HepG2 (cell line): ENCODE data around the gene MAP2K1. TPM values are rescaled to one million over a fixed set of nuclear protein-coding genes. Genes with fewer than 3 reads are reported as not detected.
A peak's percentile ranks its signal among the peaks of the same experiment; 100 is the strongest.

Experiments used
- AGO1 ChIP-seq: fragments of 200-400 bp; formaldehyde crosslinking; IDR thresholded peaks from 2 replicates; pipeline ENCODE4 v1.6.1; 2017; ENCODE audit warnings: mild to moderate bottlenecking, low read depth, low read length, moderate library complexity; ENCODE audit not compliant: poor library complexity, severe bottlenecking
- BORCS8-MEF2B ChIP-seq: sonication (generic); formaldehyde crosslinking; IDR thresholded peaks from 2 replicates; pipeline ENCODE4 v1.8.0; 2022; ENCODE audit warnings: mild to moderate bottlenecking, missing genetic modification reagents
- NFKB2 ChIP-seq: sonication (generic); formaldehyde crosslinking; IDR thresholded peaks from 2 replicates; pipeline ENCODE4 v1.4.0; 2020; ENCODE audit warnings: missing genetic modification reagents, borderline replicate concordance
- REL ChIP-seq: sonication (generic); formaldehyde crosslinking; conservative IDR thresholded peaks from 2 replicates; pipeline ENCODE4 v1.8.0; 2022; ENCODE audit warnings: mild to moderate bottlenecking, missing genetic modification reagents, moderate library complexity
- RFX3 ChIP-seq: IDR thresholded peaks from 2 replicates; pipeline ENCODE4 v1.6.1; 2016; ENCODE audit warnings: missing biosample characterization, missing genetic modification reagents
- SATB2 ChIP-seq: sonication (generic); formaldehyde crosslinking; IDR thresholded peaks from 2 replicates; pipeline ENCODE4 v1.5.0; 2020; ENCODE audit warnings: missing genetic modification reagents
- STAT6 ChIP-seq: sonication (generic); formaldehyde crosslinking; IDR thresholded peaks from 2 replicates; pipeline ENCODE4 v1.4.0; 2020; ENCODE audit warnings: missing genetic modification reagents, mild to moderate bottlenecking, borderline replicate concordance
- TBL1XR1 ChIP-seq: fragments of 150-350 bp; IDR thresholded peaks from 2 replicates; pipeline ENCODE4 v1.6.1; 2014; ENCODE audit warnings: borderline replicate concordance, low read length; ENCODE audit not compliant: partially characterized antibody
- TBP ChIP-seq: sonication (generic); formaldehyde crosslinking; IDR thresholded peaks from 2 replicates; pipeline ENCODE4 v1.5.0; 2020; ENCODE audit warnings: missing genetic modification reagents
- ZBTB1 ChIP-seq: sonication (generic); formaldehyde crosslinking; IDR thresholded peaks from 2 replicates; pipeline ENCODE4 v1.4.0; 2020; ENCODE audit warnings: missing genetic modification reagents, borderline replicate concordance
- ZNF142 ChIP-seq: sonication (generic); formaldehyde crosslinking; IDR thresholded peaks from 2 replicates; pipeline ENCODE4 v1.4.0; 2020; ENCODE audit warnings: missing genetic modification reagents
- ZNF790 ChIP-seq: sonication (generic); formaldehyde crosslinking; IDR thresholded peaks from 2 replicates; pipeline ENCODE4 v1.8.0; 2022; ENCODE audit warnings: missing genetic modification reagents, mild to moderate bottlenecking, borderline replicate concordance
- ZSCAN30 ChIP-seq: sonication (generic); formaldehyde crosslinking; IDR thresholded peaks from 2 replicates; pipeline ENCODE4 v1.5.0; 2020; ENCODE audit warnings: mild to moderate bottlenecking, missing genetic modification reagents
- polyA plus RNA-seq, 8 experiments: library from polyadenylated mRNA; depleted of rRNA in 3 of 8; stranded (reverse) in 7 of 8; unstranded in 1 of 8; fragments of >200 nt; fragmentation: Illumina TruSeq in 4 of 8; extraction: Trizol in 4 of 8; gene quantifications; 2 replicates each; pipeline versions ENCODE4 v1.2.1 to v1.2.3, GENCODE V29; 2011 to 2016; ENCODE audit warnings: low read depth in 4 of 8, missing spikeins in 1 of 8, mixed read lengths in 1 of 8; ENCODE audit not compliant: insufficient read depth in 1 of 8
- total RNA-seq, 5 experiments: library from RNA; depleted of rRNA; stranded (reverse); fragments of >200 nt; fragmentation: Illumina TruSeq; extraction: Trizol; gene quantifications; 2 replicates each; pipeline ENCODE4 v1.2.3, GENCODE V29; 2016; ENCODE audit warnings: low read depth in 1 of 5
- TF ChIP-seq, protein P1 (sequence below): fragments of 450-650 bp; IDR thresholded peaks from 2 replicates; pipeline ENCODE4 v1.6.1; 2017; ENCODE audit warnings: mild to moderate bottlenecking
- TF ChIP-seq, protein P2 (sequence below): sonication (generic); formaldehyde crosslinking; IDR thresholded peaks from 2 replicates; pipeline ENCODE4 v1.8.0; 2022; ENCODE audit warnings: missing genetic modification reagents, mild to moderate bottlenecking, inconsistent platforms, borderline replicate concordance

MAP2K1 gene
- total and polyA plus RNA-seq, 2 of the 13 experiments (the other 11 are each of a cell fraction or from before 2014, with no cell fraction given) = 24.1 to 49.2 TPM

DNA sequence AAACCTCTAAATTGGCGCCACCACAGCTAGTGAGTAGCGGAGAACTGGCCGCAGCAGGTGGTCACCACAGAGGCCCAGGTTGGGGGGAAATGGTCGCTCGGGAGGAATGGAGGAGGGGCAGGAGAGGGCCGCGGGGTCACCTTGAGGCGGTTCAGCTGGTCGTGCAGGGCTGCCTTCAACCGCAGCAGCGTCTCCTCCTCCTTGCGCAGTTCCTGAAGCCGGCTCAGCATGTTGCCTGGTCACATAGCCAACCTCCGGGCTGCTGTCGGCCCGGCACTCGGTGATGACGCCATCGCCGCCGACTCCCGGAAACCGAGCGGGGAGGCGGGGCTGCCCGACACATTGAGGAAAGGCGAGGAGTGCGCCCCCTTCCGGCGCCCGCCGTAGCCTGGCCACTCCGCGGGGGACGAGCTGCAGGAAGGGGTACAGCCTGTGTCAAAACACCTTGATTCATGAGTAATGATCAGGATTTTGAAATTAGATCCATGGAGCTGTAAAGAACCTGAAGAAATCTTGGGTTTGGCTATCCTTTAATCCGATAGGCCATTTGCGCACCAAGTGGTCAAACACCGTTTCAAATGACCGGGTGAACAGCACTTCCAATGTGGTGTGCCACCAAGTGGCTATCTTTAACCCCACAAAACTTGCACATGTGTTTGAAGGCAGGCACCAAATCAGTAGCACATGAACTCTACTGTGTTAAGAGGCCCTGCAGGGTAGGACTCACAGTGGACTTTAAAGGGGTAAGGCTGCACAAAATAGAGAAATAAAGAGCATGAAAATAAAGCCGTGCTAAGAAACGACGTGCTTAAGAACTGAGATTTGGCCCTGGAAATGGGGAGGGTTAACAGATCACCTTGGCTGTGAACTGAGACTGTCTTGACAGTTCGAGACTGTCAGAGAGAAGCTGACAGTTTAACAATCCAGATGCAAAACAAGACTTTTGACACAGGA is 111.1 kb downstream of the MAP2K1 start, which contains the start of gene SNAPC5 (continued):
- no peak for TF ChIP-seq ZSCAN30 (CRISPR knock-in tag)
- no peak for TF ChIP-seq SATB2
- no peak for TF ChIP-seq REL (CRISPR knock-in tag)
- TF ChIP-seq, protein P1, sequence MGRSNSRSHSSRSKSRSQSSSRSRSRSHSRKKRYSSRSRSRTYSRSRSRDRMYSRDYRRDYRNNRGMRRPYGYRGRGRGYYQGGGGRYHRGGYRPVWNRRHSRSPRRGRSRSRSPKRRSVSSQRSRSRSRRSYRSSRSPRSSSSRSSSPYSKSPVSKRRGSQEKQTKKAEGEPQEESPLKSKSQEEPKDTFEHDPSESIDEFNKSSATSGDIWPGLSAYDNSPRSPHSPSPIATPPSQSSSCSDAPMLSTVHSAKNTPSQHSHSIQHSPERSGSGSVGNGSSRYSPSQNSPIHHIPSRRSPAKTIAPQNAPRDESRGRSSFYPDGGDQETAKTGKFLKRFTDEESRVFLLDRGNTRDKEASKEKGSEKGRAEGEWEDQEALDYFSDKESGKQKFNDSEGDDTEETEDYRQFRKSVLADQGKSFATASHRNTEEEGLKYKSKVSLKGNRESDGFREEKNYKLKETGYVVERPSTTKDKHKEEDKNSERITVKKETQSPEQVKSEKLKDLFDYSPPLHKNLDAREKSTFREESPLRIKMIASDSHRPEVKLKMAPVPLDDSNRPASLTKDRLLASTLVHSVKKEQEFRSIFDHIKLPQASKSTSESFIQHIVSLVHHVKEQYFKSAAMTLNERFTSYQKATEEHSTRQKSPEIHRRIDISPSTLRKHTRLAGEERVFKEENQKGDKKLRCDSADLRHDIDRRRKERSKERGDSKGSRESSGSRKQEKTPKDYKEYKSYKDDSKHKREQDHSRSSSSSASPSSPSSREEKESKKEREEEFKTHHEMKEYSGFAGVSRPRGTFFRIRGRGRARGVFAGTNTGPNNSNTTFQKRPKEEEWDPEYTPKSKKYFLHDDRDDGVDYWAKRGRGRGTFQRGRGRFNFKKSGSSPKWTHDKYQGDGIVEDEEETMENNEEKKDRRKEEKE = no peak
- no peak for TF ChIP-seq ZNF790 (CRISPR knock-in tag)
- peak; percentile 55; the same call in 1 of the 2 replicates for TF ChIP-seq NFKB2 (CRISPR knock-in tag)
- TF ChIP-seq, protein P2, sequence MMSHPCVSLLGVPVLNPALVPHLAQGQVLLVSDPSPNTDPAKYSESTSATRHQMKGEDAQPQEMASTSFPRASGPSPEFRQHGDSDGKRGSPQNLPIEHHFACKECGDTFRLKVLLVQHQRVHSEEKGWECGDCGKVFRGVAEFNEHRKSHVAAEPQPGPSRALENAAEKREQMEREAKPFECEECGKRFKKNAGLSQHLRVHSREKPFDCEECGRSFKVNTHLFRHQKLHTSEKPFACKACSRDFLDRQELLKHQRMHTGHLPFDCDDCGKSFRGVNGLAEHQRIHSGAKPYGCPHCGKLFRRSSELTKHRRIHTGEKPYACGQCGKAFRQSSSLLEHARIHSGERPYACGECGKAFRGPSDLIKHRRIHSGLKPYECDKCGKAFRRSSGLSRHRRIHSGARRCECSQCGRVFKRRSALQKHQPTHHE = no peak; the same call in 1 of the 2 replicates
- no peak for TF ChIP-seq RFX3 (CRISPR knock-in tag)
- TF ChIP-seq STAT6 (CRISPR knock-in tag) = peak; percentile 63; the same call in 1 of the 2 replicates
- no peak for TF ChIP-seq ZBTB1
- no peak for TF ChIP-seq TBP (CRISPR knock-in tag)
- peak; percentile 52 for TF ChIP-seq TBL1XR1
- peak; percentile 99 for TF ChIP-seq AGO1
- peak; percentile 83; the same call in 1 of the 2 replicates for TF ChIP-seq BORCS8-MEF2B (CRISPR knock-in tag)
- TF ChIP-seq ZNF142 (CRISPR knock-in tag) = no peak; the same call in 1 of the 2 replicates
